GM21423 (cell line): ENCODE results near the gene RPS6KA2.
"Not testable (repeated sequence)": the region's sequence is repeated elsewhere in the genome, so short reads cannot be mapped to it uniquely, and the experiment has no call there.

Experiments
- ATAC-seq: cut with Tn5 transposase; IDR thresholded peaks from one replicate; pipeline ENCODE4 v1.9.1; 2021; ENCODE audit warnings: mild to moderate bottlenecking, moderate library complexity; ENCODE audit not compliant: unreplicated experiment

The RPS6KA2 gene

GRCh38 chr6:166596776-166597507 lies 30.1 kb downstream of the RPS6KA2 start:
- no peak for ATAC-seq

DNA sequence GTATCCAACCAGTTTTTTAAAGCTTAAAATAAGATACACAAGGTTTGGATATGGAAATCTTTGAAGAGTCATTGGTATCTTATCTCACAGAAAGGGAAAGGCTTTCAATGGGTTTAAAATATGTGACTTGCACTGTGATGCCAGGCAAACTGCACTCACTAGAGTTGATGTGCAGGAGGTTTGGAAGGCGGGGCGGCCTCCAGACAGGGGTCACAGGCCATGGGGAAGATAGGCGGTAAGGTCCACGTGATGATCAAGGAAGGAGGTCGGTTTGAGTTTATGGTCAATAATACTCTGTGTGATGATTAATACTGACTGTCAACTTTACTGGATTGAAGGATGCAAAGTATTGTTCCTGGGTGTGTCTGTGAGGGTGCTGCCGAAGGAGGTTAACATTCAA lies 31.1 kb downstream of the RPS6KA2 start:
- ATAC-seq: no peak

DNA sequence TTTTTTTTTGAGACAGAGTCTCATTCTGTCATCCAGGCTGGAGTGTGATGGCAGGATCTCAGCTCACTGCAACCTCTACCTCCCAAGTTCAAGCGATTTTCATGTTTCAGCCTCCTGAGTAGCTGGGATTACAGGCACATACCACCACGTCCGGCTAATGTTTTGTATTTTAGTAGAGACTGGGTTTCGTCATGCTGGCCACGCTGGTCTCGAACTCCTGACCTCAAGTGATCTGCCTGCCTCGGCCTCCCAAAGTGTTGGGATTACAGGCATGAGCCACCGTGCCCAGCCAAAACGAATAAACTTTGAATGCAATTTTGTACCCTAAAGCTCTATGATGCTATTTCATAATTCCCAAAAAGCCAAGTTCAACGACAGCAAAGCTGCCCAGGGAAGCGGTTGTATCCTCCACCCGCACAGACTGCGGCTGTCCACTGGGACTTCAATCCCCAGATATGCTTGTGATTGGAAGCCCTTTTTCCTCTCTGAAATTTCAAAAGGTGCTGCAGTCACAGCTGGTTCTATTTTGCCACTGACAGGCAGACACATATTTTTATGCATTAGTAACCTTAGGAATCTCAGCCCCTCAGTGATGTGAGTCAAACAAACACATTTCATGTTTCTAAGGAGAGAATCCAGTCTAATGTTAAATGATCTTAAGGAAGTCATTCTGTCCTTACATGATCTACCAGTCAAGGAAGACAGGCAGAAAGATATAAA lies 31.8 kb downstream of the RPS6KA2 start:
- no peak for ATAC-seq

DNA sequence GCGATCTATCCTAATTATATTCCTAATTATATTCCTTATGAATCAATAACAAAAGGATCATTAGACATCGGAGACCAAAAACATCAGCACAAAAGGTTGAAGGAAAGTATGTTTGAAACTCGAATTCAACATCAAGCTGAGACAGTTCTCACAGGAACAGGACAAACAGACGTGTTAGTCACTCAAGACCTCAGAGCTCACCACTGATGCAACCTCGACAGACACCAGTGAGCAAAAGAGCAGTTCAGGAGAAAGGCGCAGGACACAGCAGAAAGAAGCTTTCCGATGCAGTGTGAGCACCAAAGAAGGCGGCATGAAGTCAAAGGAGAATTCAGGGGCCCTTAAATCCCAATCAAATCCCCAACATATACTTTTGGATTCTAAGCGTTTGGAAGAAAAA lies 34.2 kb downstream of the RPS6KA2 start:
- no peak for ATAC-seq

DNA sequence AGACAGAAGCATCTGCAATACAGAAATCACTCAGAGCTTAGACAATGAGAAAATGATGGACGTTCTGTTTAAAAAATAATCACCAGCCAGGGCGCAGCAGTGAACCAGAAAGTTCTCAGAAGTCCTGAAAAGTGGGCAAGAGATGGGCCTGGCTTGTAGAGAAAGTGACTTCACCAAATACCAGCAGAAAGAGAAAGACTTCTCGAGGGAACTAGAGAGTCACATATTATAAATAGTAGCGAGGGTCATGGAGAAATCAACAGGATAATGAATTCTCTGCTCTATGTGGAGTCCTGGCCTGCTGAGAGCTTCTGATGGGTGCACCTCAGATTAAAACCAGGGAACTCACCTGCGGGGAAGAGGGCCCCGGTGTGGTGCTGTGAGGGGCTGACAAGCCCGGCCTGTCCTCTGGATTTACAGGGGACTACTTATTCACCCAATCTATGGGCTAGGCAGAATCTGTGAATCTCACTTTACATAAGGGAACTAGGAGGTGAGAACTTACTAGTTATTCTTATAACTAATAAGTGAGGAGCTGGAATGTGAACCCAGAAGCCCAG lies 35.0 kb downstream of the RPS6KA2 start:
- ATAC-seq: no peak

GRCh38 chr6:166591026-166591425 lies 36.0 kb downstream of the RPS6KA2 start:
- ATAC-seq: no peak

- no peak for ATAC-seq
Measured at GRCh38 chr6:166589786-166590574, 37.1 kb downstream of the RPS6KA2 start.

DNA sequence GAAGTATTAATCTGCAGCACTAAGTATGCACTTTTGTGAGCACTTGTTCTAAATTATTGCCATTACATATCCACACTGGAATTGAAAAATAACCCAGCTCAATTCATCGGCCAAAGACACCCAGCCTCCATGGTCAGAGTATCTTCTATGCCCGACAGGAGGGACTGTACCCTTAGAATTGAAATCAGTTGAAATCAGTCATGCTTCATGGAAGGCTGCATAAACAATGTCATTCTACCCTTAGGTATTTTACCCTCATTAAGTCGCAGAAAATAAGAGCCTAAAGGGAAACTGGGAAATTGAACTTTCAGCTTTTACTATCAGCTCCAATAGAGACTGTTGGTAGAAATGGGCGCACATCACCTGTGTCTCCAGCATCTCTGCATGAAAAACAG lies 37.7 kb downstream of the RPS6KA2 start:
- ATAC-seq: no peak

GRCh38 chr6:166588691-166589336 lies 38.2 kb downstream of the RPS6KA2 start:
- peak; percentile 25 for ATAC-seq

- ATAC-seq: peak; percentile 78
Measured at GRCh38 chr6:166587631-166588413, 39.2 kb downstream of the RPS6KA2 start.

- ATAC-seq: peak; percentile 55
Measured at GRCh38 chr6:166586424-166587156, 40.5 kb downstream of the RPS6KA2 start, which contains the start of gene RAMACL. RAMACL (minus strand) TSS chr6:166586678; CDS start chr6:166586477, 201 bp downstream.

- ATAC-seq: no peak
Measured at GRCh38 chr6:166584853-166585429, 42.1 kb downstream of the RPS6KA2 start.

GRCh38 chr6:166584155-166584554 lies 42.9 kb downstream of the RPS6KA2 start:
- ATAC-seq: no peak

GRCh38 chr6:166583230-166583965 lies 43.7 kb downstream of the RPS6KA2 start:
- no peak for ATAC-seq

DNA sequence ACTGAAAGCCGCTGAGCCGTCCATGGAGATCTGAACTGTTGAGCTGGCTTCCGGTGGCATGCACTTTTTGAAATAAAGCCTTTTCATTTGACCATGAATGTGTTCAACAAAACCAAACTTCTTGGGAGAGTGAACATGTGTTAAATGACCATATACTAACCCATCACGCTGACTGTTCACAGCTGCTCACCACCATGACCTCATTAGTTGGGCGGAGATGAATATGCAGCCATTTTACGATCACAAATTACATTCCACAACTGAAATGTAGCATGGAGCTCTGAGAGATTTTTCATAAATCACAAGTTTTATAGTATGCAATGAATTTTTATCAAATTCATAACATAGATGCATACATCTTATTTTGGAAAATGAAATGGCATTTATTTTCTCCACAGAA lies 44.8 kb downstream of the RPS6KA2 start:
- no peak for ATAC-seq

DNA sequence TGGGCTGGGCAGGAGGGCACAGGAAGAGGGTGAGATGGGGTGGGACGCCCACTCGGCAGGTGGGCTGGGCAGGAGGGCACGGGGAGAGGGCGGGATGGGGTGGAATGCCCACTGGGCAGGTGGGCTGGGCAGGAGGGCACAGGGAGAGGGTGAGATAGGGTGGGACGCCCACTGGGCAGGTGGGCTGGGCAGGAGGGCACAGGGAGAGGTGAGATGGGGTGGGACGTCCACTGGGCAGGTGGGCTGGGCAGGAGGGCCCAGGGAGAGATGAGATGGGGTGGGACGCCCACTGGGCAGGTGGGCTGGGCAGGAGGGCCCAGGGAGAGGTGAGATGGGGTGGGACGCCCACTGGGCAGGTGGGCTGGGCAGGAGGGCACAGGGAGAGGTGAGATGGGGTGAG lies 45.2 kb downstream of the RPS6KA2 start:
- not testable (repeated sequence) for ATAC-seq

- ATAC-seq: no peak
Measured at GRCh38 chr6:166581091-166581511, 46.0 kb downstream of the RPS6KA2 start.
